GM20000 (cell line): ENCODE results near the gene PTPRN.

Source experiments
- DNase-seq: peaks from one replicate; pipeline ENCODE4 v3.0.0; 2012; ENCODE audit warnings: low spot score
- CTCF ChIP-seq: IDR thresholded peaks from 2 replicates; pipeline ENCODE4 v1.5.1; 2012; ENCODE audit warnings: mild to moderate bottlenecking, control low read depth; ENCODE audit errors: extremely low read depth, missing control alignments

PTPRN gene

GRCh38 chr2:219272356-219272755 is 36.8 kb downstream of the PTPRN start:
- no peak for TF ChIP-seq CTCF
- DNase-seq: no peak

DNA sequence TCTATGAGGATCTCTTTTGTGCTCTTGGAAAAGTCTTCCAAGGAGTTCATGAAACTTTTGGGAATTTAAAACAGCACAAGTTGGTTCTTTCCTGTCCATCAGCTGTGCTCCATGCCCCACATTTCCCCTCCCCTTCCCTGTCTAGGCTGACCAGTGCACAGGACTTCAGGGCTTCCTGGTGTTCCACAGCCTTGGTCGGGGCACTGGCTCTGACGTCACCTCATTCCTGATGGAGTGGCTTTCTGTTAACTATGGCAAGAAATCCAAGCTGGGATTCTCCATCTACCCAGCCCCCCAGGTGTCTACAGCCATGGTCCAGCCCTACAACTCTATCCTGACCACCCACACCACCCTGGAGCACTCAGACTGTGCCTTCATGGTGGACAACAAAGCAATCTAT is 38.2 kb downstream of the PTPRN start:
- DNase-seq: no peak
- no peak for TF ChIP-seq CTCF

DNA sequence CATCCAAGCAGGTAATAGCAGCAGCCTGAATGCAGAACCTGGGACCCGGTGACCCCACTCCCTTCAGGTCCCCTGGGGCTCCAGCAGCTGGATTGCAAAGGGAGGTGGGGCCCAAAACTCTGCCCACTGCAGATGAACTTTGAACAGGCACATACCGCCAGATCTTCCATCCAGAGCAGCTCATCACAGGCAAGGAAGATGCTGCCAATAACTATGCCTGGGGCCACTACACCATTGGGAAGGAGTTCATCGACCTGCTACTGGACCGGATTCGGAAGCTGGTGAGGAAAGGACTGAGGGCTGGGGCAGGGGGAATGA is 39.2 kb downstream of the PTPRN start:
- no peak for TF ChIP-seq CTCF
- DNase-seq: no peak

DNA sequence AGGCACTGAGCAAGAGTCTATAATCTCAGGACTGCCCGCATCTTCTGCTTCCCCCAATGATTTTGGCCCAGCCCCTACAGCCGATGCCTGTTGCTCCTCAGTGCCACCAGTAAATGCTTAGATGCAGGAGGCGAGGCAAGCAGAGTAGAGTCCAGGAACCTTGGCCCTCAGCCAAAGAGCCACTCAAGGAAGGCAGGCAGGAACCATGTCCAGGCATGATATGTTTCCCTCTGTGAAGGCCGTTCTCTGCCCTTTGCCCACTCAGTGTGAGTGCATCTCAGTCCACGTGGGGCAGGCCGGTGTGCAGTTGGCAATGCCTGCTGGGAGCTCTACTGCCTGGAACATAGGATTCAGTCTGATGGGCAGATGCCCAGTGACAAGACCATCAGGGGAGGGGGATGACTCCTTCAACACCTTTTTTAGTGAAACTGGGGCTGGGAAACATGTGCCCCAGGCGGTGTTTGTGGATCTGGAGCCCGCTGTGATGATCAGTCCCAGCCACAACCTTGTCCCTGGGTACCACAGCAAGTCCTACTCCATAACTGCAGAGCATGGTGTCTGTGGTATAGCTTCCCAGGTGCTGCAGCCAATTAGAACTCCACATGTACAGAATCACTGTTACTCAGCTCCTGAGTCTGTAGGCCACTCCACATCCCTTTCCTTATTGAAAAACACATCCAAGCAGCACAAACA is 39.7 kb downstream of the PTPRN start:
- TF ChIP-seq CTCF: no peak
- DNase-seq: no peak

DNA sequence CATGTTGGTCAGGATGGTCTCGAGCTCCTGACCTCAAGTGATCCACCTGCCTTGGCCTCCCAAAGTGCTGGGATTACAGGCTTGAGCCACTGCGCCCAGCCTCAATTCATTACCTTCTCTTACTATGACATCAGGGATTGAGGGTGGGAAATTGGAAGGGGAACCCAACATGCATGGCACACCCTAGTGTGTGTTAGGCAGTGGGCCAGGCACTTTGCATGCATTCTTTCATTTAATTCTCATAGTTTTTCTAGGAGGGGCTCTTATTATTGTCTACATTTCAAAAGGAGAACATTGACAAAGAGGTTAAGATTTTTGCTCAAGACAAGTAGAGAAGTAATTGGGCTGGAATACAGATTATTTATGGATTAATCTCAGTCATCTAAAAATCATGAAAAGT is 40.9 kb downstream of the PTPRN start:
- TF ChIP-seq CTCF: no peak
- no peak for DNase-seq

- TF ChIP-seq CTCF: no peak
- DNase-seq: no peak
Measured at GRCh38 chr2:219266886-219267285, 42.3 kb downstream of the PTPRN start.

DNA sequence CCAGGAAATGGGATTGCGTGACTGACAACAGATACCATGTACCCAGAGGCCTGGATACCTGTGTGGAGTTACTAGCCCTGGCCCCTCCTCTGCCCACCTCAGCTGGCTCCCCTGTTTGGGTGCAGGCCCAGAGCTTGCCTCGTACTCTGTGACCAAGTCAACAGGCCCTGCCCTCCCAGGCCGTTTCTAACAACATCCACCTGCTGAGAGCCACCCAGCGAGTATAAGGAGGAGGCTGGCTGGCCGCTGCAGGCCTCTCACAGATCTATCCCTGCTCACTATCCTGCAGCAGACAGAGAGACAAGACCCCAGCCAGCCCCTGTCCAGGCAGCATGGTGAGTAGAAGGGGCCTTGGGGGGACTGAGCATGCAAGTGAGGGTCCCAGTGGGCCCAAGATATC is 43.0 kb downstream of the PTPRN start:
- TF ChIP-seq CTCF: no peak
- DNase-seq: no peak
